Measurements from ENCODE around the gene MSI2. TPM values are rescaled to one million over a fixed set of nuclear protein-coding genes. Genes with fewer than 3 reads are reported as not detected.
A peak's percentile ranks its signal among the peaks of the same experiment; 100 is the strongest.

The MSI2 gene
- total and polyA plus RNA-seq, 7 donors = 12.6 to 25.8 (median 21.3) TPM

DNA sequence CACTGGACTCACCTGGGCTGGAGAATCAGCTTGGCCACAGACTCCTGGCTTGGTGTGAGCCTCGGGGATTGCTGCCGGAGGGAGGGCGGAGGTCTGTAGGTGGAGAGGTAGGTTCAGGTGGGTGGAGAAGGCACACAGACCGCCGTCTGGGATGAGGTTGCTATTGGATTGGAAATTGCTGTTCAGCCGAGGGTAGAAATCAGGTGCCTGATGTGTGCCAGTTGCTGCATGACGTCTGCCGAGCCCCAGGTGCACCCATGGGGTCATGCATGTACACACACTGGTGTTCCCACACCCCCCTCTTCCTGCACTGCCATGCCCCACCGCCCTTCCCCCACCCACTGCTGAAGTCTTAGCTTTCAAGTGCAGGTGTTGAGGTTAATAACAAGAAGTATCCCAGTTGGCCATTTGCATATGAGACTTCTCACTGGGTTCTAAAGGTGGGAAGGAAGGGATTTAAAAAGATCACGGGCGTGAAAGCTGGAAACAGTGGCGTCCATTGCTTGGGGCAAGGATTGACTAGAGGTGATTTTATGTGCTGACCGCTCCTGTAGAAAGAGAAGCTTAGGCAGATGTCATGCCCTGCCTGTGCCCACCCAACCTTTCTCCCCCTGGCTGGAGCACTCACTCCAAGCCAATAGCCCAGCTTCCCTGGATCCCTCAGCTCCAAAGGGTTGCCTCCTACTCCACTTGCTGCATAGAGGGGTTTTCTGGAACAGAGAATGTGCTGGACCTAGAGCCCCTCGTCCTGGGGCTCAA lies 295.2 kb downstream of the MSI2 start:
- peaks cover 0 to 33% (median 23%) of the 10 kb centered on the region in 4 donors for H3K4me1 ChIP-seq
- H3K27me3 ChIP-seq = no peaks in the 10 kb centered on the region
- no peaks in the 10 kb centered on the region for H3K9me3 ChIP-seq
- intact Hi-C loops (cut with DNase I) = no loop called here
- H3K36me3 ChIP-seq = no peaks in the 10 kb centered on the region
- 73 to 90% methylated on average over 14 of the region's 14 CpGs for WGBS, 2 donors
- DNase-seq = no peak
- no peak overlapping the region for H3K27ac ChIP-seq
- no peak overlapping the region for H3K4me3 ChIP-seq
- TF ChIP-seq POLR2A (IDR thresholded peaks at IDR 0.05) (no peak), CTCF (IDR thresholded peaks at IDR 0.05) (no peak), EP300 (IDR thresholded peaks at IDR 0.05) (no peak), POLR2AphosphoS5 (IDR thresholded peaks at IDR 0.05) (no peak)

DNA sequence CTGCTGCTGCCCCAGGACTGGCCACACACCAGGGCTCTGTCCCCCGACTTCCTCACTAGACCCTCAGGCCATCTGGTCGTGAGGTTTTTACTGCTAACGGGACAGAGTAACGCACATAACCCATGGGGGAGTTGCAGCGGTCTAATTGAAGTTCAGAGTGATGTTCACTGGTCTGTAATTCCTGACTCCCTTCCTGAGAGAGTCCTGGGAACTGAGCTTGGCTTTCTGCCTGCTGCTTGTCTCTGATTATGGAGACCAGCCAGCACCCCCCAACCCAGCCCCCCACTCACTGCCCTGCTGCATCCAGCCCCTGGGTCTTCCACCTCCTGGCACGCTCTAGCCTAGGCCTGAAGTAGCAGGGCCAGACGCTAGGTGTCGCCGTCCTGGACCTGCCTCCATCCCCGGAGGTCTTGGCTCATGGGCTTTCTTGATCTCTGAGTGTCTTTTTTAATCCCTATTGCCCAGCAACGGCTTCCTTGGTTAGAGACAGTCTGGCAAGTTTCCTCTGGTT lies 295.8 kb downstream of the MSI2 start:
- intact Hi-C loops (cut with DNase I) = no loop called here
- no peaks in the 10 kb centered on the region for H3K9me3 ChIP-seq
- H3K4me3 ChIP-seq = no peak overlapping the region
- no peaks in the 10 kb centered on the region for H3K36me3 ChIP-seq
- no peak for DNase-seq
- peaks cover 0 to 35% (median 24%) of the 10 kb centered on the region in 4 donors for H3K4me1 ChIP-seq
- TF ChIP-seq CTCF (IDR thresholded peaks at IDR 0.05) (peak in 2 of 4 experiments; percentile 13 to 39), EP300 (IDR thresholded peaks at IDR 0.05) (no peak)
- H3K27ac ChIP-seq = no peak overlapping the region
- no peaks in the 10 kb centered on the region for H3K27me3 ChIP-seq
- WGBS, 2 donors = 50 to 86% methylated on average over 11 of the region's 11 CpGs

DNA sequence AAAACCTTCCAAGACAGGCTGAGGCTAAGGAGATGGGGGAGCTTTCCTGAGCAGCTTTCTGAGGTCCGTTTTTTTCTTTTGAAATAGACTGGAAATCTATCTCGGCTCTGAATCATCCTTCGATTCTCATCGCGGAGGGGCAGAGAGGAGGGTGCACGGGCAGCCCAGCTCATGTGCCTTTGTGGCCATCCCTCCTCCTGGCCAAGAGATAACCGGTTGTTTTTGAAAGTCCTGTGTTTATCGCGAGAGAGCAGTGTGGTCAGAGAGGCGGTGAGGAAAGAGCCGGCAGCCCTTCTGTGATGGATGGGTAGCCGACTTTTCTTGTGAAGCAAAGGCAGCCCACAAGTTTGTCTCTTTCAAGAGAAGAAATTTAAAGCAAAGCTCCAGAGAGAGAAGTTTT lies 297.2 kb downstream of the MSI2 start:
- 50 to 80% methylated on average over 12 of the region's 12 CpGs for WGBS, 2 donors
- H3K36me3 ChIP-seq = no peaks in the 10 kb centered on the region
- H3K4me3 ChIP-seq = no peak overlapping the region
- peak overlapping the region in 1 of 4 donors; percentile 15 for H3K27ac ChIP-seq
- H3K27me3 ChIP-seq = no peaks in the 10 kb centered on the region
- no peak for DNase-seq
- TF ChIP-seq CTCF (IDR thresholded peaks at IDR 0.05) (no peak), POLR2AphosphoS5 (IDR thresholded peaks at IDR 0.05) (no peak), POLR2A (IDR thresholded peaks at IDR 0.05) (no peak), EP300 (IDR thresholded peaks at IDR 0.05) (no peak)
- intact Hi-C loops (cut with DNase I) = no loop called here
- H3K9me3 ChIP-seq = no peaks in the 10 kb centered on the region
- peaks cover 0 to 45% (median 32%) of the 10 kb centered on the region in 4 donors for H3K4me1 ChIP-seq

DNA sequence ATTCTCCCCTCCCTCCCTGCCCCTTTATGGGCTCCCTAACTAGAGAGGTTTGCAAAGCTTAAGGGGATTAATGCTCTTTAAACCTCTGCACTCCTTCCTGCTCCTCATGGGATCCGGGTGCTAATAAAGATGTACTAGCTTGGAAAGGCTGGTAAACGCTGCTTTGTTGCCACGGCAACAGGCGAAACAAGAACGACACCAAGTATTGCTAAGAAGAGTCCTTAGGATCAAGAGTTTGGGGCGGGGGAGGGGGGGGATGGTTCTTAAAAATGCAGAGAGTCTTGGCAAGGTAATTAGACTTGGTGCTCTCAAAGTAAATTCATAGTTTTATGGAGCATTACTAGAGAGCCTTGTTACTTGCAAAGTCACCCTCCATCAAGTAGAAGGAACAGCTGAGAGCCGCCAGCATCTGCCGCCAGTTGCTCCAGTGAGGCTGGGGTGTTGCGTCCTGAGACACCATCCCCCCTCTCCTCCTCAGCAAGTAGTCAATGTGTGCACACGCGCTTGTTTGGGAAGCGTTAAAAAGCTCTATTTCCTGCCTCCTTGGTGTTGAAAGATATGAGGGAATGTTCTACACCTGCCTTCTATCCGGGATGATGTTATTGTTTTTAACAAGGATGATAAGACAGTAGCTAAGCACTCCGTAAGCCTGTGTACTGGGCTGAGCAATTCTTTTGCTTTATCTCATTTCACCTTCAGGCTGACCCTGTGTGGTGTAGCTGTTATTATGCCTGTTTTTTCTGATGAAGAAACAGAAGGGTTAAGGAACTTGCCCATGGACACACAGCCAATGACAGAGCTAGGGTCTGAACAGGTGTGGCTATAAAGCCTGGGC lies 297.9 kb downstream of the MSI2 start:
- H3K27me3 ChIP-seq = no peaks in the 10 kb centered on the region
- TF ChIP-seq POLR2AphosphoS5 (IDR thresholded peaks at IDR 0.05) (no peak), POLR2A (IDR thresholded peaks at IDR 0.05) (no peak), CTCF (IDR thresholded peaks at IDR 0.05) (no peak), EP300 (IDR thresholded peaks at IDR 0.05) (no peak)
- 42 to 51% methylated on average over 14 of the region's 14 CpGs for WGBS, 2 donors
- no peaks in the 10 kb centered on the region for H3K9me3 ChIP-seq
- intact Hi-C loops (cut with DNase I) = no loop called here
- peaks cover 0 to 45% (median 32%) of the 10 kb centered on the region in 4 donors for H3K4me1 ChIP-seq
- H3K36me3 ChIP-seq = no peaks in the 10 kb centered on the region
- H3K4me3 ChIP-seq = no peak overlapping the region
- peak overlapping the region in 1 of 4 donors; percentile 15 for H3K27ac ChIP-seq
- DNase-seq = no peak

All from sigmoid colon (tissue), 7 donors.